Measurements from ENCODE around the gene C12orf75. TPM values are rescaled to one million over a fixed set of nuclear protein-coding genes. Genes with fewer than 3 reads are reported as not detected.

C12orf75 gene
- total and polyA plus RNA-seq, 2 of the 13 experiments (the other 11 are each of a cell fraction or from before 2014, with no cell fraction given) = 16.1 to 19.8 TPM

DNA sequence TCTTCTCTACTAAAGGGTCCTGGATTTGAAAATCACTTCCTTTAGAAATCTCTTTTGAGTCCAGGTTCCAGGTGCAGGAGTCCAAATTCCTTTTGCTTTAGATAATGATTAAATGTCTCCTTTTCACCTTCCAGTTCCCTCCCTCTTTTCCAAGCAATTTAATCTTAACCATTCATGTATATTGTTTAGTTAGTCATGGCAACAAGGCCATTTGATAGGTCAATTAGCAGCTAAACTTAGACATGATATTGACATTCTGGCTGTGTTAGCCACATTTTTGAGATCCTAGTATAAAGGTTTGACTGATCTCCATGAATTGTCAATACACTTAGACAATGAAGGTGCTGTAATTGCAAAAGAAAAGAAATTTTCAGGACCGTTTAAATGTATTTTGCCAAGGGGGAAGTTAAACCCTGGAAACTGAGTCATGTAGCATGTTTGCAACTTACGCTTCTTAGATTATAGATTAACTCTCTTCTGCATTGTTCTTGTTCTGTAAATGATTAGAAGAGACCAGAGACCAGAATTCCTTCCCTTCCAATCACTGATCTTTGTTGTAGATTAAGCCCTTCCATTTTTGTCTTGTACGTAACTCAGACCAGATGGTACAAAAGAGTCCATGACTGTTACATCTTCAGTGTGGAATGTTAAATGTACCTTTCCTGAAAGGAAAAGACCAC is 12.4 kb upstream of the C12orf75 start (continued):
- TF ChIP-seq, protein P1, sequence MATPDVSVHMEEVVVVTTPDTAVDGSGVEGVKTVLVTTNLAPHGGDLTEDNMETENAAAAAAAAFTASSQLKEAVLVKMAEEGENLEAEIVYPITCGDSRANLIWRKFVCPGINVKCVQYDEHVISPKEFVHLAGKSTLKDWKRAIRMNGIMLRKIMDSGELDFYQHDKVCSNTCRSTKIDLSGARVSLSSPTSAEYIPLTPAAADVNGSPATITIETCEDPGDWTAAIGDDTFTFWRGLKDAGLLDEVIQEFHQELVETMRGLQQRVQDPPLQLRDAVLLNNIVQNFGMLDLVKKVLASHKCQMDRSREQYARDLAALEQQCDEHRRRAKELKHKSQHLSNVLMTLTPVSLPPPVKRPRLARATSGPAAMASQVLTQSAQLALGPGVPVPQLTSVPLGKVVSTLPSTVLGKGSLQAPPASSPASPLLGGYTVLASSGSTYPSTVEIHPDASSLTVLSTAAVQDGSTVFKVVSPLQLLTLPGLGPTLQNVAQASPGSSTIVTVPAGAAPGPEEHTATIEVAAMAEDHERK (CRISPR knock-in tag; IDR thresholded peaks at IDR 0.05; ENCODE audit: low read depth) = no peak
- TF ChIP-seq, protein P2, sequence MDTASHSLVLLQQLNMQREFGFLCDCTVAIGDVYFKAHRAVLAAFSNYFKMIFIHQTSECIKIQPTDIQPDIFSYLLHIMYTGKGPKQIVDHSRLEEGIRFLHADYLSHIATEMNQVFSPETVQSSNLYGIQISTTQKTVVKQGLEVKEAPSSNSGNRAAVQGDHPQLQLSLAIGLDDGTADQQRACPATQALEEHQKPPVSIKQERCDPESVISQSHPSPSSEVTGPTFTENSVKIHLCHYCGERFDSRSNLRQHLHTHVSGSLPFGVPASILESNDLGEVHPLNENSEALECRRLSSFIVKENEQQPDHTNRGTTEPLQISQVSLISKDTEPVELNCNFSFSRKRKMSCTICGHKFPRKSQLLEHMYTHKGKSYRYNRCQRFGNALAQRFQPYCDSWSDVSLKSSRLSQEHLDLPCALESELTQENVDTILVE (CRISPR knock-in tag; IDR thresholded peaks at IDR 0.05) = no peak
- peak; percentile 67; the same call in 1 of the 2 replicates for TF ChIP-seq HNF4A (CRISPR knock-in tag; IDR thresholded peaks at IDR 0.05)
- TF ChIP-seq CENPT (CRISPR knock-in tag; IDR thresholded peaks at IDR 0.05; ENCODE audit: low read depth) = no peak
- no peak for TF ChIP-seq KLF11 (CRISPR knock-in tag; IDR thresholded peaks at IDR 0.05)
- TF ChIP-seq, protein P3, sequence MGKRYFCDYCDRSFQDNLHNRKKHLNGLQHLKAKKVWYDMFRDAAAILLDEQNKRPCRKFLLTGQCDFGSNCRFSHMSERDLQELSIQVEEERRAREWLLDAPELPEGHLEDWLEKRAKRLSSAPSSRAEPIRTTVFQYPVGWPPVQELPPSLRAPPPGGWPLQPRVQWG (CRISPR knock-in tag; IDR thresholded peaks at IDR 0.05; ENCODE audit: borderline replicate concordance, low read depth) = no peak
- no peak for TF ChIP-seq SRSF4 (IDR thresholded peaks at IDR 0.05; ENCODE audit: low read depth, low read length, poor library complexity, severe bottlenecking)
- no peak for TF ChIP-seq ZNF790 (CRISPR knock-in tag; IDR thresholded peaks at IDR 0.05; ENCODE audit: borderline replicate concordance)
- 0 out of 2 replicates have a peak, but pooled peaks have one; percentile 25 for TF ChIP-seq EHMT2 (IDR thresholded peaks at IDR 0.05; ENCODE audit: borderline replicate concordance, low read depth, low read length)
- TF ChIP-seq GFI1 (CRISPR knock-in tag; IDR thresholded peaks at IDR 0.05; ENCODE audit: borderline replicate concordance) = peak; percentile 91
- no peak for TF ChIP-seq SMAD3 (CRISPR knock-in tag; IDR thresholded peaks at IDR 0.05)
- peak; percentile 81; the same call in 1 of the 2 replicates for TF ChIP-seq TBX3 (IDR thresholded peaks at IDR 0.05; ENCODE audit: borderline replicate concordance)
- no peak for TF ChIP-seq NPAS2 (CRISPR knock-in tag; IDR thresholded peaks at IDR 0.05; ENCODE audit: borderline replicate concordance)
- TF ChIP-seq HDAC1 (CRISPR knock-in tag; IDR thresholded peaks at IDR 0.05) = 0 out of 2 replicates have a peak, but pooled peaks have one; percentile 43
- TF ChIP-seq NFE2L1 (CRISPR knock-in tag; IDR thresholded peaks at IDR 0.05; ENCODE audit: borderline replicate concordance) = no peak
- 0 out of 2 replicates have a peak, but pooled peaks have one; percentile 34 for TF ChIP-seq NR2F6 (IDR thresholded peaks at IDR 0.05)
- TF ChIP-seq NR2F6 (CRISPR knock-in tag; IDR thresholded peaks at IDR 0.05) = no peak
- no peak for TF ChIP-seq RFXAP (CRISPR knock-in tag; IDR thresholded peaks at IDR 0.05; ENCODE audit: borderline replicate concordance)
- TF ChIP-seq, protein P4, sequence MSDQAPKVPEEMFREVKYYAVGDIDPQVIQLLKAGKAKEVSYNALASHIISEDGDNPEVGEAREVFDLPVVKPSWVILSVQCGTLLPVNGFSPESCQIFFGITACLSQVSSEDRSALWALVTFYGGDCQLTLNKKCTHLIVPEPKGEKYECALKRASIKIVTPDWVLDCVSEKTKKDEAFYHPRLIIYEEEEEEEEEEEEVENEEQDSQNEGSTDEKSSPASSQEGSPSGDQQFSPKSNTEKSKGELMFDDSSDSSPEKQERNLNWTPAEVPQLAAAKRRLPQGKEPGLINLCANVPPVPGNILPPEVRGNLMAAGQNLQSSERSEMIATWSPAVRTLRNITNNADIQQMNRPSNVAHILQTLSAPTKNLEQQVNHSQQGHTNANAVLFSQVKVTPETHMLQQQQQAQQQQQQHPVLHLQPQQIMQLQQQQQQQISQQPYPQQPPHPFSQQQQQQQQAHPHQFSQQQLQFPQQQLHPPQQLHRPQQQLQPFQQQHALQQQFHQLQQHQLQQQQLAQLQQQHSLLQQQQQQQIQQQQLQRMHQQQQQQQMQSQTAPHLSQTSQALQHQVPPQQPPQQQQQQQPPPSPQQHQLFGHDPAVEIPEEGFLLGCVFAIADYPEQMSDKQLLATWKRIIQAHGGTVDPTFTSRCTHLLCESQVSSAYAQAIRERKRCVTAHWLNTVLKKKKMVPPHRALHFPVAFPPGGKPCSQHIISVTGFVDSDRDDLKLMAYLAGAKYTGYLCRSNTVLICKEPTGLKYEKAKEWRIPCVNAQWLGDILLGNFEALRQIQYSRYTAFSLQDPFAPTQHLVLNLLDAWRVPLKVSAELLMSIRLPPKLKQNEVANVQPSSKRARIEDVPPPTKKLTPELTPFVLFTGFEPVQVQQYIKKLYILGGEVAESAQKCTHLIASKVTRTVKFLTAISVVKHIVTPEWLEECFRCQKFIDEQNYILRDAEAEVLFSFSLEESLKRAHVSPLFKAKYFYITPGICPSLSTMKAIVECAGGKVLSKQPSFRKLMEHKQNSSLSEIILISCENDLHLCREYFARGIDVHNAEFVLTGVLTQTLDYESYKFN (CRISPR knock-in tag; conservative IDR thresholded peaks at IDR 0.05) = peak; percentile 77
- TF ChIP-seq, protein P5, sequence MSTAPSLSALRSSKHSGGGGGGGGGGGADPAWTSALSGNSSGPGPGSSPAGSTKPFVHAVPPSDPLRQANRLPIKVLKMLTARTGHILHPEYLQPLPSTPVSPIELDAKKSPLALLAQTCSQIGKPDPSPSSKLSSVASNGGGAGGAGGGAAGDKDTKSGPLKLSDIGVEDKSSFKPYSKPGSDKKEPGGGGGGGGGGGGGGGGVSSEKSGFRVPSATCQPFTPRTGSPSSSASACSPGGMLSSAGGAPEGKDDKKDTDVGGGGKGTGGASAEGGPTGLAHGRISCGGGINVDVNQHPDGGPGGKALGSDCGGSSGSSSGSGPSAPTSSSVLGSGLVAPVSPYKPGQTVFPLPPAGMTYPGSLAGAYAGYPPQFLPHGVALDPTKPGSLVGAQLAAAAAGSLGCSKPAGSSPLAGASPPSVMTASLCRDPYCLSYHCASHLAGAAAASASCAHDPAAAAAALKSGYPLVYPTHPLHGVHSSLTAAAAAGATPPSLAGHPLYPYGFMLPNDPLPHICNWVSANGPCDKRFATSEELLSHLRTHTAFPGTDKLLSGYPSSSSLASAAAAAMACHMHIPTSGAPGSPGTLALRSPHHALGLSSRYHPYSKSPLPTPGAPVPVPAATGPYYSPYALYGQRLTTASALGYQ (CRISPR knock-in tag; IDR thresholded peaks at IDR 0.05) = 0 out of 2 replicates have a peak, but pooled peaks have one; percentile 34
- peak; percentile 67 for TF ChIP-seq RFX1 (IDR thresholded peaks at IDR 0.05)
- no peak for TF ChIP-seq ZSCAN30 (CRISPR knock-in tag; IDR thresholded peaks at IDR 0.05)

All from HepG2 (cell line).